ENCODE results near the gene RAPGEF1.

DNA sequence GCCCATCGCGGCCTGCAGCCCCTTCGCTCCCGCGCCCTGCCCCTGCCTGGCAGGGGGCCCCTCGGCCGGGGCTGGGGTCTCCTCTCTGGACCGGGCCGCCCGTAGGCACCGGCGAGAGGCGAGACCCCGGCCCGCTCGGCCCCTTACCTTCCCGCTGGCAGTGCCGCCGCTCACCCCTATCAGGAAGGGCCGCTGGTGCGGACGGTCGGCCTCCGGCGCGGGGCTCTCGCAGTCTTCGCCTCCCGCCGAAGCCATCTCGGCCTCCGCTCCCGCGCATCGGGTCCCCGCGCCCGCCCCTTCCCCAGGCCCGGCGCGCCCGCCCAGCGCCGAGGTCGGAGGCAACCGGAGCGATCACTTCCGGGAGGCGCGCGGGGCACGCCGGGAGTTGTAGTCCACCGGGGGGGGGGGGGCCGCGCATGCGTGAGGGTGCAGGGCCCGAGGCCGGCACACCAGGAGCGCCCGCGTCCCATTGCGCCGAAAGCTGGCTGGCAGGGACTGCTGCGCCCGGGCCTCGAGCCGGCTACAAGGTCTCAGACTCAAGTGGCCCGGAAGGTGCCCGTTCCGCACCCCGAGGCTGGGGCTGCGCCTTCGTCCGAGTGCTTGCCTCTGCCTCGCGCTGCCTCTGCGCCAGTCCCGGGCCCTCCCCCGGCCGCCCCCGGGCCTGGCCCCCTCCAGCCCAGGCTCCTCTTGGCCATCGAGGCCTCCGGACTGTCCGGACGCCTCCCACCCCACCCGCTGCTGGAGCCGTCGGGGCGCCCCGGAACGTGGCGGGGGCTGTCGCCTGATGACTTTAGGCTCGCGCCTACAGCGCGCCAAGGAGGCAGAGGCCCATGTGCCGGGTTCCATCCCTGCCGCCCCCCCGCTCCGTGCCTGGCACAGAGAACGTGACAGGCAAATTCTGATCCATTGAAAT is 208.7 kb downstream of the RAPGEF1 start, which contains the start of gene UCK1:
- TF ChIP-seq, protein P1, sequence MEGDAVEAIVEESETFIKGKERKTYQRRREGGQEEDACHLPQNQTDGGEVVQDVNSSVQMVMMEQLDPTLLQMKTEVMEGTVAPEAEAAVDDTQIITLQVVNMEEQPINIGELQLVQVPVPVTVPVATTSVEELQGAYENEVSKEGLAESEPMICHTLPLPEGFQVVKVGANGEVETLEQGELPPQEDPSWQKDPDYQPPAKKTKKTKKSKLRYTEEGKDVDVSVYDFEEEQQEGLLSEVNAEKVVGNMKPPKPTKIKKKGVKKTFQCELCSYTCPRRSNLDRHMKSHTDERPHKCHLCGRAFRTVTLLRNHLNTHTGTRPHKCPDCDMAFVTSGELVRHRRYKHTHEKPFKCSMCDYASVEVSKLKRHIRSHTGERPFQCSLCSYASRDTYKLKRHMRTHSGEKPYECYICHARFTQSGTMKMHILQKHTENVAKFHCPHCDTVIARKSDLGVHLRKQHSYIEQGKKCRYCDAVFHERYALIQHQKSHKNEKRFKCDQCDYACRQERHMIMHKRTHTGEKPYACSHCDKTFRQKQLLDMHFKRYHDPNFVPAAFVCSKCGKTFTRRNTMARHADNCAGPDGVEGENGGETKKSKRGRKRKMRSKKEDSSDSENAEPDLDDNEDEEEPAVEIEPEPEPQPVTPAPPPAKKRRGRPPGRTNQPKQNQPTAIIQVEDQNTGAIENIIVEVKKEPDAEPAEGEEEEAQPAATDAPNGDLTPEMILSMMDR (IDR thresholded peaks at IDR 0.05; ENCODE audit: poor library complexity): no peak
- TF ChIP-seq EZH2 (IDR thresholded peaks at IDR 0.05; ENCODE audit: borderline replicate concordance) (no peak), EZH2phosphoT487 (IDR thresholded peaks at IDR 0.05; ENCODE audit: low read depth, severe bottlenecking, unreplicated experiment) (no peak)

Data from hepatocyte (in vitro differentiated cells).